GM21529 (cell line): Measurements from ENCODE around the gene NUMA1.

Experiments
- ATAC-seq: cut with Tn5 transposase; IDR thresholded peaks from one replicate; pipeline ENCODE4 v1.9.1; 2021; ENCODE audit not compliant: unreplicated experiment

NUMA1 gene

GRCh38 chr11:71976551-71976950 is 103.8 kb downstream of the NUMA1 start:
- no peak for ATAC-seq

GRCh38 chr11:71971680-71972079 is 108.7 kb downstream of the NUMA1 start:
- ATAC-seq = no peak

- no peak for ATAC-seq
Observed at GRCh38 chr11:71964641-71965040, 115.7 kb downstream of the NUMA1 start.

GRCh38 chr11:71963468-71963867 is 116.9 kb downstream of the NUMA1 start:
- no peak for ATAC-seq

GRCh38 chr11:71962428-71963038 is 117.8 kb downstream of the NUMA1 start:
- peak; percentile 75 for ATAC-seq

GRCh38 chr11:71955898-71956456 is 124.4 kb downstream of the NUMA1 start:
- ATAC-seq = no peak
